D721Med (cell line): ENCODE measurements around the gene LINGO1.
A peak's percentile ranks its signal among the peaks of the same experiment; 100 is the strongest.

ENCODE experiments used
- DNase-seq: peaks from one replicate; pipeline ENCODE4 v3.0.0; 2011; ENCODE audit warnings: low spot score; ENCODE audit not compliant: insufficient read length
- FAIRE-seq: peaks from 2 replicates; lab custom pipeline; 2011; peaks lifted over from hg19 to GRCh38; lab: Jason Lieb, UNC
- CTCF ChIP-seq: IDR thresholded peaks from 2 replicates; pipeline ENCODE4 v1.5.1; 2012; ENCODE audit warnings: mild to moderate bottlenecking, control low read depth; ENCODE audit not compliant: insufficient read depth; ENCODE audit errors: missing control alignments

Gene LINGO1

GRCh38 chr15:77591968-77592613, 40.6 kb downstream of the LINGO1 start:
- TF ChIP-seq CTCF: no peak
- DNase-seq (peak; percentile 58), FAIRE-seq (no peak)

DNA sequence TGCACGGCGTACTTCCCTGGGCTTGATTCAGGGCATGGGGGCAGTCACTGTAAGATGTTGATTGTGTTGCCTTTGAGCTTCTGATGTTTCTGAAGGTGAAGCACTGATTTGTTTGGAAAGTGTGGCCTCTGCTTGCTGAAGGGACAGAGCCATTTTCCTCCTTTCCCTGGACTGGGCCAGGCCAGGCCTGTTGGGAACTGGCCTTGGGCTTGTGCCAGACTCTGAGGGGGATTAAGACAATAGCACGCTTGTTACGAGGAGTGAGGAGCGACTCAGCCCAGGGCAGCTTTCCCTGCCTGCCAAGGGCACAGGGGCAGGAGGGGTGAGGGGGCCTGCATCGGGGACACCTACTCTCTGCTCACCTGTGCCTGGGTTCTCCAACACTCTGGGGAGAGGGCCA, 42.9 kb downstream of the LINGO1 start:
- FAIRE-seq: no peak
- DNase-seq: no peak
- no peak for TF ChIP-seq CTCF

GRCh38 chr15:77588126-77588525, 44.6 kb downstream of the LINGO1 start:
- FAIRE-seq (no peak), DNase-seq (no peak)
- TF ChIP-seq CTCF: no peak

DNA sequence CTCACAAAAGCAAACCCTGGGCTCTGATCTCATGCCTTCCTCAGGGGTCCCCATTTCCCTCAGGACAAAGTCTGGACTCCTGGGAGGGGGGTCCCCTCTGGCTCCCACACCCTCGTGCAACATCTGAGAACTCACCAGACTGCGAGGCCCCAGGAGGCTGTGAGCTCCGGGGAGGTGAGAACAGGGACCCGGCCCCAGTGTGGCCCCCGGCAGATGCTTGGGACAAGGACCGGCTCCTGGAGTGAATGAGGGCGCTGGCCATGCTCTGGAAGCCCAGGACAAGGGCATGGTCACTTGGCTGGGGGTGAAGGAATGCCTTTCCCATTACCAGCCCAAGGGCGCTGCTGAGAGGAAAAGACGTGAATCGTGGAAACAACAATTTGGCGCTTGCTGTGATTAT, 48.0 kb downstream of the LINGO1 start:
- no peak for DNase-seq
- TF ChIP-seq CTCF: no peak
- no peak for FAIRE-seq

DNA sequence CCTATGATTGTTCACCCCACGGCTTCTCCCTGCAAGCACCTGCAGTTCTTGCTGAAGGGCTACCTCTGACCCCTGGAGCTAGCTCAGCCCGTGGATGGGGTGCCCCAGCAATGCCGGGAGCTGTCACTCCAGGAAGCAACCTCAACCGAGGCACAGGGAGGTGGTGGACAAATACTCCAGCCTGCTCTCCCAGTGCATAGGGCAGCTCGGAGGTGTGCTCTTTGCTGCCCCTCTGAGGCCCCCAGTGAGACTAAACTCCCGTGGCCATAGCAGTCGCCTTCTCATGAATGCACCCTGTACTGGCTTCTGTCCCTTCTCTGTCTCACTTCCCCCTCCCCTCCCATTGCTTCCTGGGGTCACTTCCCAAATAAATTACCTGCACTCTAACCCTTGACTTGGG, 48.5 kb downstream of the LINGO1 start:
- TF ChIP-seq CTCF: no peak
- DNase-seq (no peak), FAIRE-seq (no peak)

DNA sequence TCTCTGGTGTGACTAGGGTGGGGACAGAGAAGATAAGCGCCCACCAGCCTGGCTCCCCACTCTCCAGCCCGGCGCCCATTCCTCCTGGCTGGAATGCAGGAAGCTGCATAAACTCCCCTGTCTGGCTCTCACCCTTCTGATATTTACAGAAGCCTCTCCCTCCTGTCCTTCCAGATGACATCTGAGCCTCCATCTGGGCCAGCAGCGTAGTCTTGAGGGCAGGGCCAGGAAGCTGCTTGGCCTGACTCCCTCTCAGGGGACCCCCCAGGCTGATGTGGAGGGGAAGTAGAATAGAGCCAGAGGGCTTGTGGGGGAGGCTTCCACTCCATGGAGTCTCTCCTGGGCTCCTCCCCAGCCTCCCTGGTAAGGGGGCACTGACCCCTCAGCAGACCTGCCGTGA, 49.9 kb downstream of the LINGO1 start:
- FAIRE-seq (no peak), DNase-seq (no peak)
- TF ChIP-seq CTCF: no peak

DNA sequence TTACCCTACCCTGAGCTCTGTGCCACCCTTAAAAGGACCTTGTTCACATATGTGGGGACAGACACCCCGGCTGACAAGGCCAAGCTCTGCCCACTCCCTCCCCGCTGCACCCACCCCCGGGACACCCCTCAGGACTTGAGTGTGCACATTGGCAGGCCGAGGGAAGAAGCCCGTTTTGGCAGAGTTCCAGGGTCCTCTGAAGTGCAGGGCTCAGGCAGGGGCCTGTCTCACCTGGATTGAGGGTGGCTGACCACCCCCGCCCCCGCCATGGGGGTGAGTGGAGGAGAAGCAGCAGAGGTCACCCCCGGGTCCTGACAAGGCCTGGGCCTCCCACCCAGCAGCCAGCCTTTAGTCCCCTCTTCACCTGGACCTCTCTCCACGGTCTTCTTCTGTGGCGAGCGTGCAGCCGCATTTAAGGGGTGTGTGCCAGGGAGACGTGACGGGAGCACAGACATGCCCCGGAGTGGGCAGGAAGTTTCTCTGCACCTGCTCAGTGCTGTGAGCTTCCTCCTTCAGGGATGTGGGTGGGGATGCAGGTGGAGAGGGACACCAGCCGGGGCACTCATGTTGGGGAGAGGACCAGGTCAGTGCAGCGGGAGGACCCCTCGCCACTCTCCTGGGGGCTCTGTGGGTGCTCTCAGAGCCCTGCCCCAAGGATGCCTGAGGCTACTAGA, 50.7 kb downstream of the LINGO1 start:
- TF ChIP-seq CTCF: no peak
- FAIRE-seq (no peak), DNase-seq (no peak)
